HG03280 (cell line): ENCODE data around the gene SLC22A14.
"Not testable (repeated sequence)": the region's sequence is repeated elsewhere in the genome, so short reads cannot be mapped to it uniquely, and the experiment has no call there.

ENCODE experiments used
- ATAC-seq: cut with Tn5 transposase; IDR thresholded peaks from one replicate; pipeline ENCODE4 v1.9.1; 2021; ENCODE audit warnings: mild to moderate bottlenecking, moderate library complexity; ENCODE audit not compliant: unreplicated experiment

Gene SLC22A14

DNA sequence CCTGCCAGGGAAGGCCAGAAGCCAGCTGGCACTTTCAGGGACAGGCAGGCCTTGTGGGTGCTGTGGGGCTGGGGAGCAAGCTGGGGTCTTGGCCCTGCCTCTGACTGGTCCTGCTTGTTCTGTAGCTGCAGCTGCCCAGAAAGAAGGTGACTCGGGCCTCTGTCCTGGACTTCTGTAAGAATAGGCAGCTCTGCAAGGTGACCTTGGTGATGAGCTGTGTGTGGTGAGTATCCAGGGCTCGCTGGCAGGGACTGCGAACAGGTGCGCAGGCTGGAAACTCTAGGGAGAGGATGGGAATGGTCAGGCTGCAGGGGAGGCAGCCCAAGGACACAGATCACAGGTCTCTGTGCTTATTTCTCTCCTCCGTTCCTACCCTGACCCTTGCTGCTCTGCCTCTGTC lies 31.2 kb downstream of the SLC22A14 start:
- no peak for ATAC-seq

GRCh38 chr3:38313695-38314094 lies 31.6 kb downstream of the SLC22A14 start:
- ATAC-seq, result no peak

GRCh38 chr3:38314112-38314763 lies 32.1 kb downstream of the SLC22A14 start:
- ATAC-seq, result no peak

- ATAC-seq, result no peak
Measured at GRCh38 chr3:38314764-38315487, 32.8 kb downstream of the SLC22A14 start.

GRCh38 chr3:38315488-38316230 lies 33.6 kb downstream of the SLC22A14 start:
- ATAC-seq, result no peak

DNA sequence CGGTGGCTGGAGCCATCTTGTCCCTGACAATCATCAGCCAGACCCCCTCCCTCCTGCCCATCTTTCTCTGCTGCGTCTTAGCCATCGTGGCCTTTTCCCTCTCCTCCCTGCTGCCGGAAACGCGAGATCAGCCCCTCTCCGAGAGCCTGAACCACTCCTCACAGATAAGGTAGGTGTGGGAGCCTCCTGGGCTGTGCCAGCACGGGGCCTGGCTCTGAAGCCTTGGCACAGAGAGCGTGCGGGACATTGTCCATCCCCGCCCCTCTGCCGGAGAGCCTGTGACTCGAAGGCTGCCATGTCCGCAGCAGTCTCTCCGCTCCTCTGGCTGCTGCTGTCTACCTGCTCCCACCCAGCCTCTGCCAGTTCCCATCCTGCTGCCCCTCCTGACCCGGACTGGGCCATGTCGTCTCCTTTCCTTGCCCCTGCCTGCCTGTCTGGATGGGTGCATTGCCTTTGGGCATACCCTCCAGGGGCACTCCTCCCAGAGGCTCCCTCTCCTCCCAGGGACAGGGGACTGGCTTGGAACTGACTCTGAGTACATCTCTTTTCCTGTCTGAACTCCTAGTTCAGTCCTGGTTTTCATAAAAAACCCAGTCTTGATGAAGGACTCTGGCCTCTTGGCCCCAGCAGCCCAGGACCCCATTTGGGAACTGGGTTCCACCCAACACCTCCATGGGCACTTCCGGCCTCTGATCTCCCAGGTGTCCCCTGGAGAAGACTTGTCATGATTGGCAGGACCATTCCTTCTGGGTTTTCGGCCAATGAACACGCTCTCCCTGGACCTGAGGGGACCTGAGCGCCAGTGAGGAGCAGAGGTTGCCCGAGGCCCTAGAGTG lies 34.5 kb downstream of the SLC22A14 start:
- ATAC-seq, result no peak

DNA sequence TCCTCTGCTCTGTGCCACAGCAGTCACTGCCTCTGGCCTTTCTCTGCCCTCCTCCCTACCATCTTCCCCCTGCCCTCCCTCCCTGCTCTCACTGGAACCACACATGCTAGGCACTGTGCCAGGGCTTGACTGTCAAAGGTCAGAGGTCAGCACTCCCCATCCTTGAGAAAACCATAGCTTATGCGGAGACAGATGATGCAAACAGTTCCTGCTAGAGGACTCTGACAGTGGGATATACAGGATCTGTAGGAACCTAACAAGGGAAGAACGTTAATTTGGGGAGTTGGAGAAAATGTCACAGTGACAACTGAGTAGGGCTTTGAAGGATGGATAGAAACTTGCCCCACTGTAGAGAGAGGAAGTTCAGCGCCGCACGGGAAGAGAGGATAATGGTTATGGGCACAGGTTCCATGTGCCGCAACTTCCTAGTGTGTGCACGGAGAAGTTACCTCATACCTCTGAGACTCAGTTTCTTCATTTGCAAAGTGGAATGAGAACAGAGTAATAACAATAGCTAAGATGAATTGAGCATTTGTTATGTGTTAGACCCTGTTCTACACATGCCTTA lies 35.2 kb downstream of the SLC22A14 start:
- ATAC-seq, result no peak

- no peak for ATAC-seq
Measured at GRCh38 chr3:38318766-38319671, 36.9 kb downstream of the SLC22A14 start.

DNA sequence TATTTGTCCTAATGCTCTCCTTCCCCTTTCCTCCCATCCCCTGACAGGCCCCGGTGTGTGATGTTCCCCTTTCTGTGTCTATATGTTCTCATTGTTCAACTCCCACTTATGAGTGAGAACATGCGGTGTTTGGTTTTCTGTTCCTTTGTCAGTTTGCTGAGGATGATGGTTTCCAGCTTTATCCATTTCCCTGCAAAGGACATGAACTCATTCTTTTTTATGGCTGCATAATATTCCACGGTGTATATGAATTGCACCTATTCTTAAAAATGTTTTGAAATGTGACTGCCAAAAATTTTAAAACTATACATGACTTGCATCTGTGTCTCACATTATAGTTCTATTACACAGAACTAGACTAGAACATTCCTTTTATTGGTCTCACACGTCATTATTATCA lies 38.5 kb downstream of the SLC22A14 start:
- ATAC-seq, result not testable (repeated sequence)

- no peak for ATAC-seq
Measured at GRCh38 chr3:38323060-38323459, 41.0 kb downstream of the SLC22A14 start.

- no peak for ATAC-seq
Measured at GRCh38 chr3:38325256-38325655, 43.2 kb downstream of the SLC22A14 start.

DNA sequence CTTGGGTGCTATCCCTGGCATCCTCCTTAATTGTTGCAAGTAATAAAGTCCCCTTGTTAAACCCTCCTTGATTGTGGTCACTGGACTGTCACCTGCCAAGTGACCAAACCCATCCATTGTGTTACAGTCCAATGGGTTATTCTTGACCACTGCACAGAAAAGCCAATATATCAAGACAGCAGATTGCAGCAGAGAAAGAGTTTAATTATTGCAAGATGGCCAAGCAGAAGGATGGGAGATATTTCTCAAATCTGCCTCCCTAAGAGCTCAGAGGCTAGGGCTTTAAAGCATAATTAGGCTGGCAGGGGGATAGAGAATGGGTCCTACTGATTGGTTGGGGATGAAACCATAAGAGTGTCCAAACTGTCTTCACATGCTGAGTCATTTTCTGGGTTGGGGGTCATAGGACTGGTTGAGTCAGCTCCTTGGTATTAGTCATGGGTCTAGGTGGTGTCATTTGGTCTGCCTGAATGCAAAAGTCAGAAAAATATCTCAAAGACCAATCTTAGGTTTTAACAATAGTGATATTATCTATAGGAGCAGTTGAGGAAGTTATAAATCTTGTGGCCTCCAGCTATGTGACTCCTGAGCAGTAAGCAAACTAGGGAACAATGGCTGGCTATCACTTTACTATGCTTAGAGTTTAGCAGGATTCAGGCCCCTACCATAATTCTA lies 45.4 kb downstream of the SLC22A14 start:
- no peak for ATAC-seq

DNA sequence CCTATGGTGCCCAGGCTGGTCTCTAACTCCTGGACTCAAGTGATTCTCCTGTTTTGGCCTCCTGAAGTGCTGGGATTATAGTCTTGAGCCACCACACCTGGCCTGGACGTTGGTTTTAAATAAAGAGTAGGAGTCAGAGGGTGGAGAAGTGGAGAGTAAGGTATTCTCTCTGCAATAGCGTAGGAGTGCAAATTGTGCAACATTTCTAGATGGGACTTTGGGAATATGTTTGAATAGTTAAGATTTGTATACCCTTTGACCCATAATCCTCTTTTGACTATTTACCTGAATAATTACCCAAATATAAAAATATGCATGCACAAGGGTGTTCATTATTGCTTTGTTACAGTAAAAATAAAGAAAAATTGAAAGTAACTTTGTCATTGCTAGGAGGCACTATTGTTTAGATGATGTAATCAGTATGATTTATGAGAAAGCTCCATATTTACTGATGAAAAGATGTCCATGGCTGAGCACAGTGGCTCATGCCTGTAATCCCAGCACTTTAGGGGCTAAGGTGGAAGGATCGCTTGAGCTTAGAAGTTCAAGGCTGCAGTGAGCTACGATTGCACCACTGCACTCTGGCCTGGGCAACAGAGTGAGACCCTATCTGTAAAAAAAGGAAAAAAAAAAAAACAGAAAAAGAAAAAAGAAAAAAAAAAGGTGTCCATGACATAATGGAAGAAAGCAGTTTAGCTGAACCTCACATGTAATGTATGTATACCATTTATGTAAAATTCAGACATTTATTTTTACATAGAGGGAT lies 49.3 kb downstream of the SLC22A14 start:
- ATAC-seq, result no peak

DNA sequence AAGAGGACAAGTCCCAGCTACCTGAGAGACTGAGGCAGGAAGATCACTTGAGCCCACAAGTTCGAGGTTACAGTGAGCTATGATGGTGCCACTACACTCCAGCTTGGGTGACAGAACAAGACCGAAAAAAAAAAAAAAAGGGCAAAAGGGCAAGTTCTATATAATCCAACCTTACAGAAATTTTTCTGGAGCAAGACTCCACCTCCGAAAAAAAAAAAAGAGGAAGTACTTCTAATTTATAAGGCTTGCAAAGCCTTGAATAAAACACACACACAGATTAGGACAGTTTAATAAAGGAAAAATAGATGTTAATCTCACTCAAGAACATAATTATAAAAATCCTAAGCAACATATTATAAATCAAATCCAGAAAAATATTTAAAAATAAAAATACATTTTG lies 50.1 kb downstream of the SLC22A14 start:
- ATAC-seq, result no peak

GRCh38 chr3:38334142-38335055 lies 52.3 kb downstream of the SLC22A14 start:
- ATAC-seq, result no peak

- ATAC-seq, result no peak
Measured at GRCh38 chr3:38335263-38335662, 53.2 kb downstream of the SLC22A14 start.

- no peak for ATAC-seq
Measured at GRCh38 chr3:38337703-38338102, 55.6 kb downstream of the SLC22A14 start.
